Esophagus mucosa (tissue), 1 donor: Measurements from ENCODE around the gene ZNF622. TPM values are rescaled to one million over a fixed set of nuclear protein-coding genes. Genes with fewer than 3 reads are reported as not detected.

Experiments used
- ATAC-seq: fragments of 200-7000 bp; cut with Tn5 transposase; one replicate; pipeline ENCODE4 v1.9.1; 2020
- total RNA-seq: library from RNA; stranded (reverse); gene quantifications from one replicate; pipeline ENCODE4 v1.2.4, GENCODE V29; 2023
- donor health status: DM: yes; HTN: yes; CAD: no.

The ZNF622 gene
- total RNA-seq, result 15.5 TPM

GRCh38 chr5:16465544-16466432 is at the start of gene ZNF622:
ZNF622 (minus strand) TSS chr5:16465800; CDS start chr5:16465665, 135 bp downstream.
- ATAC-seq, result peak; percentile 92

GRCh38 chr5:16510098-16510497 is 44.5 kb upstream of the ZNF622 start:
- no peak for ATAC-seq

GRCh38 chr5:16508730-16509531 is 43.3 kb upstream of the ZNF622 start:
- ATAC-seq, result no peak

- no peak for ATAC-seq
These were observed 42.1 kb upstream of the ZNF622 start for GRCh38 chr5:16507716-16508115.

GRCh38 chr5:16505904-16506303 is 40.3 kb upstream of the ZNF622 start:
- no peak for ATAC-seq

GRCh38 chr5:16505140-16505891 is 39.7 kb upstream of the ZNF622 start:
- no peak for ATAC-seq

- ATAC-seq, result no peak
These were observed 39.0 kb upstream of the ZNF622 start for GRCh38 chr5:16504571-16504970.

GRCh38 chr5:16502866-16503265 is 37.3 kb upstream of the ZNF622 start:
- no peak for ATAC-seq

GRCh38 chr5:16500024-16500423 is 34.4 kb upstream of the ZNF622 start:
- no peak for ATAC-seq

GRCh38 chr5:16497546-16497945 is 31.9 kb upstream of the ZNF622 start:
- ATAC-seq, result no peak

GRCh38 chr5:16493261-16493660 is 27.7 kb upstream of the ZNF622 start:
- ATAC-seq, result peak; percentile 72

- no peak for ATAC-seq
These were observed 27.0 kb upstream of the ZNF622 start for GRCh38 chr5:16492398-16493140.

GRCh38 chr5:16490911-16491310 is 25.3 kb upstream of the ZNF622 start:
- ATAC-seq, result no peak

GRCh38 chr5:16489322-16489791 is 23.8 kb upstream of the ZNF622 start:
- ATAC-seq, result peak; percentile 65

- no peak for ATAC-seq
These were observed 21.9 kb upstream of the ZNF622 start for GRCh38 chr5:16487456-16487855.

- no peak for ATAC-seq
These were observed 21.1 kb upstream of the ZNF622 start for GRCh38 chr5:16486711-16487111.

- ATAC-seq, result no peak
These were observed 20.1 kb upstream of the ZNF622 start for GRCh38 chr5:16485656-16486055.

- no peak for ATAC-seq
These were observed 18.5 kb upstream of the ZNF622 start for GRCh38 chr5:16484081-16484480.

GRCh38 chr5:16483361-16483760 is 17.8 kb upstream of the ZNF622 start:
- no peak for ATAC-seq

- ATAC-seq, result no peak
These were observed 17.3 kb upstream of the ZNF622 start for GRCh38 chr5:16482891-16483290.

GRCh38 chr5:16480821-16481538 is 15.4 kb upstream of the ZNF622 start:
- ATAC-seq, result no peak
